Hepatocyte (in vitro differentiated cells): ENCODE measurements around the gene SDHAF3. TPM values are rescaled to one million over a fixed set of nuclear protein-coding genes. Genes with fewer than 3 reads are reported as not detected.
"Not testable (repeated sequence)": the region's sequence is repeated elsewhere in the genome, so short reads cannot be mapped to it uniquely, and the experiment has no call there.

Experiments used
- DNase-seq: peaks from one replicate; pipeline ENCODE4 v3.0.0-alpha.2; 2016; ENCODE audit warnings: low spot score
- H2AFZ ChIP-seq: fragments of 200-600 bp; sonication (generic); 2 replicates; pipeline ENCODE4 v1.6.0; 2016; ENCODE audit warnings: antibody characterized with exemption, mild to moderate bottlenecking
- H3K27ac ChIP-seq: fragments of 200-600 bp; sonication (generic); 2 replicates; pipeline ENCODE4 v1.5.1; 2016; ENCODE audit warnings: mild to moderate bottlenecking
- H3K27me3 ChIP-seq: fragments of 200-600 bp; sonication (generic); 2 replicates; pipeline ENCODE4 v1.6.1; 2016
- H3K36me3 ChIP-seq: fragments of 200-600 bp; sonication (generic); replicated peaks from 2 replicates; pipeline ENCODE4 v1.5.1; 2016; ENCODE audit warnings: low read depth; ENCODE audit not compliant: insufficient read depth
- H3K4me1 ChIP-seq: fragments of 200-600 bp; sonication (generic); 2 replicates; pipeline ENCODE4 v1.5.1; 2016; ENCODE audit warnings: mild to moderate bottlenecking, moderate library complexity; ENCODE audit not compliant: insufficient read depth
- H3K4me2 ChIP-seq: fragments of 200-600 bp; sonication (generic); 2 replicates; pipeline ENCODE4 v1.6.0; 2016
- H3K4me3 ChIP-seq: fragments of 200-600 bp; sonication (generic); 2 replicates; pipeline ENCODE4 v1.5.1; 2016; ENCODE audit warnings: mild to moderate bottlenecking
- H3K79me2 ChIP-seq: fragments of 200-600 bp; sonication (generic); 2 replicates; pipeline ENCODE4 v1.6.0; 2017; ENCODE audit warnings: mild to moderate bottlenecking
- H3K9me2 ChIP-seq: fragments of 200-600 bp; sonication (generic); replicated peaks from 2 replicates; pipeline ENCODE4 v1.6.0; 2017; ENCODE audit warnings: mild to moderate bottlenecking; ENCODE audit not compliant: insufficient read depth
- H3K9me3 ChIP-seq: fragments of 200-600 bp; sonication (generic); 2 replicates; pipeline ENCODE4 v1.5.1; 2016; ENCODE audit warnings: low read depth, mild to moderate bottlenecking
- H4K20me1 ChIP-seq: fragments of 200-600 bp; sonication (generic); 2 replicates; pipeline ENCODE4 v1.6.0; 2016; ENCODE audit warnings: mild to moderate bottlenecking; ENCODE audit not compliant: insufficient read depth, poor library complexity, severe bottlenecking
- CTCF ChIP-seq: fragments of 200-600 bp; sonication (generic); IDR thresholded peaks from 2 replicates; pipeline ENCODE4 v1.5.1; 2016; ENCODE audit warnings: antibody characterized with exemption, mild to moderate bottlenecking; ENCODE audit not compliant: poor library complexity
- EZH2 ChIP-seq: fragments of 200-600 bp; sonication (generic); IDR thresholded peaks from 2 replicates; pipeline ENCODE4 v1.6.1; 2016; ENCODE audit warnings: antibody characterized with exemption, mild to moderate bottlenecking, borderline replicate concordance
- EZH2phosphoT487 ChIP-seq: fragments of 200-600 bp; sonication (generic); IDR thresholded peaks from one replicate; pipeline ENCODE4 v1.6.1; 2018; ENCODE audit warnings: antibody characterized with exemption, mild to moderate bottlenecking, low read depth, moderate library complexity; ENCODE audit not compliant: unreplicated experiment, severe bottlenecking
- WGBS: methylation state at CpG from one replicate; pipeline ENCODE4 v1.1.6; 2016; ENCODE audit warnings: low lambda C conversion rate; ENCODE audit errors: missing lambda C conversion rate; 5-methylcytosine and 5-hydroxymethylcytosine counted together
- polyA plus RNA-seq: library from polyadenylated mRNA; unstranded; fragments of >200 nt; fragmentation: Nextera tagmentation; extraction: Ambion mirVana; gene quantifications from 2 replicates; pipeline ENCODE4 v1.2.1, GENCODE V29; 2016
- total RNA-seq: library from RNA; depleted of rRNA; stranded (reverse); fragments of >200 nt; gene quantifications from 2 replicates; pipeline ENCODE4 v1.2.3, GENCODE V29; 2014

Gene SDHAF3
- total and polyA plus RNA-seq, 2 experiments from 2014 or later: 17.5 to 20.1 TPM

GRCh38 chr7:97118306-97118917, 914 bp downstream of the SDHAF3 start:
- Histone ChIP-seq H2AFZ (peak overlapping the region; percentile 77), H3K27me3 (no peaks in the 10 kb centered on the region), H3K36me3 (no peaks in the 10 kb centered on the region), H3K9me2 (no peaks in the 10 kb centered on the region), H3K4me3 (peak overlapping the region; percentile 55), H4K20me1 (no peaks in the 10 kb centered on the region), H3K4me2 (peak overlapping the region; percentile 88), H3K9me3 (no peaks in the 10 kb centered on the region), H3K79me2 (peaks cover 36% of the 10 kb centered on the region), H3K27ac (peak overlapping the region; percentile 51), H3K4me1 (peaks cover 14% of the 10 kb centered on the region)
- no peak for TF ChIP-seq EZH2
- TF ChIP-seq EZH2phosphoT487: no peak
- TF ChIP-seq CTCF: no peak
- no peak for DNase-seq
- 24% methylated on average over 13 of the region's 13 CpGs for WGBS

- TF ChIP-seq CTCF: no peak
- TF ChIP-seq EZH2: no peak
- TF ChIP-seq EZH2phosphoT487: no peak
- Histone ChIP-seq H4K20me1 (no peaks in the 10 kb centered on the region), H3K4me2 (no peak overlapping the region), H3K79me2 (peaks cover 43% of the 10 kb centered on the region), H3K9me2 (no peaks in the 10 kb centered on the region), H3K9me3 (no peaks in the 10 kb centered on the region), H2AFZ (no peak overlapping the region), H3K27ac (no peak overlapping the region), H3K27me3 (no peaks in the 10 kb centered on the region), H3K36me3 (no peaks in the 10 kb centered on the region), H3K4me1 (peaks cover 14% of the 10 kb centered on the region), H3K4me3 (no peak overlapping the region)
- WGBS: 95% methylated on average over 2 of the region's 2 CpGs
- no peak for DNase-seq
Measured at GRCh38 chr7:97119747-97120146, 2.2 kb downstream of the SDHAF3 start.

GRCh38 chr7:97120713-97121457, 3.4 kb downstream of the SDHAF3 start:
- Histone ChIP-seq H3K4me1 (peaks cover 14% of the 10 kb centered on the region), H3K79me2 (peaks cover 43% of the 10 kb centered on the region), H3K9me3 (no peaks in the 10 kb centered on the region), H4K20me1 (no peaks in the 10 kb centered on the region), H2AFZ (no peak overlapping the region), H3K9me2 (no peaks in the 10 kb centered on the region), H3K27me3 (no peaks in the 10 kb centered on the region), H3K4me2 (no peak overlapping the region), H3K4me3 (no peak overlapping the region), H3K36me3 (no peaks in the 10 kb centered on the region), H3K27ac (no peak overlapping the region)
- no peak for TF ChIP-seq EZH2
- no peak for DNase-seq
- WGBS: 93% methylated on average over 5 of the region's 5 CpGs

GRCh38 chr7:97123115-97123514, 5.6 kb downstream of the SDHAF3 start:
- H3K4me1 ChIP-seq, H3K4me2 ChIP-seq, H3K27ac ChIP-seq, H3K27me3 ChIP-seq, H3K4me3 ChIP-seq, H3K36me3 ChIP-seq, H4K20me1 ChIP-seq, H2AFZ ChIP-seq, DNase-seq, H3K9me3 ChIP-seq, H3K9me2 ChIP-seq: not testable (repeated sequence)
- peaks cover 46% of the 10 kb centered on the region for H3K79me2 ChIP-seq
- WGBS: 73% methylated on average over 2 of the region's 2 CpGs
